Cardiac muscle cell (in vitro differentiated cells and primary cell): Measurements from ENCODE around the gene FXN. TPM values are rescaled to one million over a fixed set of nuclear protein-coding genes. Genes with fewer than 3 reads are reported as not detected.
A peak's percentile ranks its signal among the peaks of the same experiment; 100 is the strongest.

ENCODE experiments used
- DNase-seq, 2 donors: peaks; one replicate each; pipeline versions ENCODE4 v3.0.0 to v3.0.0-alpha.2; 2010 to 2017; ENCODE audit warnings: low read depth in 1 of 2, low spot score in 1 of 2
- H3K27ac ChIP-seq: fragments of 200-600 bp; sonication (generic); 2 replicates; pipeline ENCODE4 v1.5.1; 2016
- H3K27me3 ChIP-seq: fragments of 200-600 bp; sonication (generic); 2 replicates; pipeline ENCODE4 v1.6.0; 2016; ENCODE audit warnings: control low read depth
- H3K36me3 ChIP-seq: fragments of 200-600 bp; sonication (generic); 2 replicates; pipeline ENCODE4 v1.5.1; 2016; ENCODE audit warnings: control low read depth
- H3K4me1 ChIP-seq: fragments of 200-600 bp; sonication (generic); 2 replicates; pipeline ENCODE4 v1.8.1; 2017; ENCODE audit warnings: low read depth, mild to moderate bottlenecking, mixed run types
- H3K4me3 ChIP-seq: fragments of 200-600 bp; sonication (generic); 2 replicates; pipeline ENCODE4 v1.5.1; 2016; ENCODE audit warnings: mild to moderate bottlenecking
- H3K9me3 ChIP-seq: fragments of 200-600 bp; sonication (generic); 2 replicates; pipeline ENCODE4 v1.5.1; 2017; ENCODE audit warnings: low read depth, mild to moderate bottlenecking, control low read depth
- CTCF ChIP-seq: IDR thresholded peaks from 2 replicates; pipeline ENCODE4 v1.5.1; 2012; ENCODE audit warnings: low read depth, mild to moderate bottlenecking, low read length
- polyA plus RNA-seq: library from polyadenylated mRNA; unstranded; fragments of >200 nt; fragmentation: Nextera tagmentation; extraction: Ambion mirVana; gene quantifications from 2 replicates; pipeline ENCODE4 v1.2.1, GENCODE V29; 2016
- total RNA-seq: library from RNA; depleted of rRNA; stranded (reverse); fragments of >200 nt; gene quantifications from 2 replicates; pipeline ENCODE4 v1.2.3, GENCODE V29; 2016

Gene FXN
- total and polyA plus RNA-seq, 2 experiments from 2014 or later, result 20.6 to 45.0 TPM

- peak in 1 of 2 donors; percentile 28 for DNase-seq
- H3K4me1 ChIP-seq, result no peaks in the 10 kb centered on the region
- H3K9me3 ChIP-seq, result no peaks in the 10 kb centered on the region
- no peaks in the 10 kb centered on the region for H3K27me3 ChIP-seq
- H3K4me3 ChIP-seq, result peak overlapping the region; percentile 53
- H3K27ac ChIP-seq, result peak overlapping the region; percentile 92
- no peak for TF ChIP-seq CTCF
- no peaks in the 10 kb centered on the region for H3K36me3 ChIP-seq
Observed at GRCh38 chr9:69036309-69036708, 757 bp downstream of the FXN start.

GRCh38 chr9:69036799-69037198 is 1.2 kb downstream of the FXN start:
- H3K27ac ChIP-seq, result peak overlapping the region; percentile 92
- no peaks in the 10 kb centered on the region for H3K4me1 ChIP-seq
- H3K27me3 ChIP-seq, result no peaks in the 10 kb centered on the region
- no peak for TF ChIP-seq CTCF
- H3K36me3 ChIP-seq, result no peaks in the 10 kb centered on the region
- H3K9me3 ChIP-seq, result no peaks in the 10 kb centered on the region
- DNase-seq, result no peak
- H3K4me3 ChIP-seq, result peak overlapping the region; percentile 53

- no peak overlapping the region for H3K27ac ChIP-seq
- H3K27me3 ChIP-seq, result no peaks in the 10 kb centered on the region
- peaks cover 17% of the 10 kb centered on the region for H3K4me1 ChIP-seq
- H3K36me3 ChIP-seq, result no peaks in the 10 kb centered on the region
- TF ChIP-seq CTCF, result no peak
- DNase-seq, result no peak
- H3K9me3 ChIP-seq, result no peaks in the 10 kb centered on the region
- no peak overlapping the region for H3K4me3 ChIP-seq
Observed at GRCh38 chr9:69040646-69041045, 5.1 kb downstream of the FXN start.

GRCh38 chr9:69044240-69045219 is 9.0 kb downstream of the FXN start:
- Histone ChIP-seq H3K36me3 (peaks cover 12% of the 10 kb centered on the region), H3K27me3 (no peaks in the 10 kb centered on the region), H3K4me3 (no peak overlapping the region), H3K9me3 (no peaks in the 10 kb centered on the region), H3K4me1 (peaks cover 29% of the 10 kb centered on the region), H3K27ac (peak overlapping the region; percentile 94)
- DNase-seq, result peak; percentile 71 to 93
- no peak for TF ChIP-seq CTCF

- Histone ChIP-seq H3K27ac (peak overlapping the region; percentile 94), H3K27me3 (no peaks in the 10 kb centered on the region), H3K4me3 (no peak overlapping the region), H3K9me3 (no peaks in the 10 kb centered on the region), H3K4me1 (peaks cover 29% of the 10 kb centered on the region), H3K36me3 (peaks cover 12% of the 10 kb centered on the region)
- TF ChIP-seq CTCF, result no peak
- DNase-seq, result no peak
Observed at GRCh38 chr9:69045821-69046220, 10.3 kb downstream of the FXN start.
